Rectal smooth muscle tissue (tissue), 1 donor: ENCODE results near the gene VKORC1L1.
"Not testable (repeated sequence)": the region's sequence is repeated elsewhere in the genome, so short reads cannot be mapped to it uniquely, and the experiment has no call there.

Source experiments
- H3K27ac ChIP-seq: one replicate; pipeline ENCODE4 v1.7.0; 2013; ENCODE audit warnings: low read depth, low read length, inconsistent platforms
- H3K27me3 ChIP-seq: one replicate; pipeline ENCODE4 v1.7.0; 2013; ENCODE audit warnings: low read length; ENCODE audit not compliant: control insufficient read depth, insufficient read depth
- H3K36me3 ChIP-seq: one replicate; pipeline ENCODE4 v1.7.0; 2013; ENCODE audit warnings: low read length; ENCODE audit not compliant: control insufficient read depth, insufficient read depth
- H3K4me1 ChIP-seq: one replicate; pipeline ENCODE4 v1.7.0; 2013; ENCODE audit warnings: low read length; ENCODE audit not compliant: control insufficient read depth, insufficient read depth
- H3K4me3 ChIP-seq: one replicate; pipeline ENCODE4 v1.7.0; 2013; ENCODE audit warnings: low read length
- H3K9ac ChIP-seq: one replicate; pipeline ENCODE4 v1.7.0; 2013; ENCODE audit warnings: low read length

The VKORC1L1 gene

GRCh38 chr7:65866244-65866643, 6.6 kb upstream of the VKORC1L1 start:
- H3K4me1 ChIP-seq, H3K4me3 ChIP-seq, H3K9ac ChIP-seq, H3K27me3 ChIP-seq, H3K36me3 ChIP-seq, H3K27ac ChIP-seq: not testable (repeated sequence)

- not testable (repeated sequence) for H3K36me3 ChIP-seq, H3K9ac ChIP-seq, H3K4me1 ChIP-seq, H3K27ac ChIP-seq, H3K4me3 ChIP-seq, H3K27me3 ChIP-seq
Observed at GRCh38 chr7:65867681-65868080, 5.2 kb upstream of the VKORC1L1 start.

- not testable (repeated sequence) for H3K27me3 ChIP-seq, H3K9ac ChIP-seq, H3K27ac ChIP-seq, H3K36me3 ChIP-seq, H3K4me3 ChIP-seq, H3K4me1 ChIP-seq
Observed at GRCh38 chr7:65869312-65869711, 3.6 kb upstream of the VKORC1L1 start.

GRCh38 chr7:65871451-65871850, 1.4 kb upstream of the VKORC1L1 start:
- H3K36me3 ChIP-seq, H3K27ac ChIP-seq, H3K27me3 ChIP-seq, H3K4me1 ChIP-seq, H3K4me3 ChIP-seq, H3K9ac ChIP-seq: not testable (repeated sequence)

- H3K9ac ChIP-seq, H3K36me3 ChIP-seq, H3K4me1 ChIP-seq, H3K27me3 ChIP-seq: not testable (repeated sequence)
- Histone ChIP-seq H3K27ac (peak overlapping the region; percentile 59), H3K4me3 (peak overlapping the region; percentile 62)
Observed at GRCh38 chr7:65873582-65874193, 814 bp downstream of the VKORC1L1 start.

GRCh38 chr7:65875715-65876114, 2.8 kb downstream of the VKORC1L1 start:
- H3K27me3 ChIP-seq, H3K36me3 ChIP-seq, H3K4me1 ChIP-seq, H3K27ac ChIP-seq, H3K9ac ChIP-seq, H3K4me3 ChIP-seq: not testable (repeated sequence)

- not testable (repeated sequence) for H3K4me3 ChIP-seq, H3K4me1 ChIP-seq, H3K36me3 ChIP-seq, H3K27ac ChIP-seq, H3K27me3 ChIP-seq, H3K9ac ChIP-seq
Observed at GRCh38 chr7:65879292-65880153, 6.6 kb downstream of the VKORC1L1 start.

- H3K27me3 ChIP-seq, H3K27ac ChIP-seq, H3K4me1 ChIP-seq, H3K36me3 ChIP-seq, H3K4me3 ChIP-seq, H3K9ac ChIP-seq: not testable (repeated sequence)
Observed at GRCh38 chr7:65880242-65880641, 7.4 kb downstream of the VKORC1L1 start.

GRCh38 chr7:65884983-65885382, 12.1 kb downstream of the VKORC1L1 start:
- not testable (repeated sequence) for H3K9ac ChIP-seq, H3K27ac ChIP-seq, H3K27me3 ChIP-seq, H3K4me3 ChIP-seq, H3K4me1 ChIP-seq, H3K36me3 ChIP-seq

- not testable (repeated sequence) for H3K4me1 ChIP-seq, H3K27ac ChIP-seq, H3K27me3 ChIP-seq, H3K9ac ChIP-seq, H3K36me3 ChIP-seq, H3K4me3 ChIP-seq
Observed at GRCh38 chr7:65885533-65885932, 12.7 kb downstream of the VKORC1L1 start.

- H3K4me3 ChIP-seq, H3K27me3 ChIP-seq, H3K27ac ChIP-seq, H3K9ac ChIP-seq, H3K4me1 ChIP-seq, H3K36me3 ChIP-seq: not testable (repeated sequence)
Observed at GRCh38 chr7:65888434-65889156, 15.7 kb downstream of the VKORC1L1 start.

- not testable (repeated sequence) for H3K4me1 ChIP-seq, H3K4me3 ChIP-seq, H3K27ac ChIP-seq, H3K36me3 ChIP-seq, H3K27me3 ChIP-seq, H3K9ac ChIP-seq
Observed at GRCh38 chr7:65889722-65890121, 16.8 kb downstream of the VKORC1L1 start.
